ENCODE data around the gene CCDC50. TPM values are rescaled to one million over a fixed set of nuclear protein-coding genes. Genes with fewer than 3 reads are reported as not detected.

Gene CCDC50
- total and polyA plus RNA-seq, 4 donors, result 23.4 to 119 (median 40.4) TPM

DNA sequence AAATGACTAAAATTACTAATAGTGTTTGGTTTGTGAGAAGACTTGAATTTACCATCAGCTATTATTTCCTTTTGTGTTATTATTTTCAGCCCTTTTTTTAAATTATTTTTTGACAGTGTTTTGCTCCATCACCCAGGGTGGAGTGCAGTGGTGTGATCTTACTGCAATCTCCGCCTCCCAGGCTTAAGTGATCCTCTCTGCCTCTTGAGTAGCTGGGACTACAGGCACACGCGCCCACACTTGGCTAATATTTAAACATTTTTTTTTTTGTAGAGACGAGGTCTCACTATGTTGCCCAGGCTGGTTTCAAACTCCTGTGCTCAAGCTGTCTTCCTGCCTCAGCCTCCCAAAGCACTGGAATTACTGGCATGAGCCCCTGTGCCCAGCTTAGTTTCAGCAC, 32.8 kb downstream of the CCDC50 start:
- 65 to 83% methylated on average over 4 of the region's 4 CpGs for WGBS, 2 donors
- Histone ChIP-seq H3K36me3 (ENCODE audit: control insufficient read depth in 4 of 4, insufficient read depth in 4 of 4, low read length in 4 of 4) (peaks cover 6 to 53% (median 32%) of the 10 kb centered on the region in 4 donors), H3K27me3 (ENCODE audit: control insufficient read depth in 3 of 3, insufficient read depth in 3 of 3, low read length in 2 of 3) (no peaks in the 10 kb centered on the region), H3K27ac (ENCODE audit: low read depth in 1 of 2, low read length in 1 of 2) (no peak overlapping the region), H3K4me3 (no peak overlapping the region), H3K9ac (ENCODE audit: insufficient read depth in 1 of 2, low read length in 2 of 2) (no peak overlapping the region), H3K9me3 (ENCODE audit: control insufficient read depth in 4 of 4, insufficient read depth in 3 of 4, low read length in 3 of 4) (no peaks in the 10 kb centered on the region), H3K4me1 (ENCODE audit: control insufficient read depth in 5 of 5, insufficient read depth in 5 of 5, low read length in 5 of 5) (peaks cover 0 to 14% (median 2%) of the 10 kb centered on the region in 5 donors)
- TF ChIP-seq, protein P1, sequence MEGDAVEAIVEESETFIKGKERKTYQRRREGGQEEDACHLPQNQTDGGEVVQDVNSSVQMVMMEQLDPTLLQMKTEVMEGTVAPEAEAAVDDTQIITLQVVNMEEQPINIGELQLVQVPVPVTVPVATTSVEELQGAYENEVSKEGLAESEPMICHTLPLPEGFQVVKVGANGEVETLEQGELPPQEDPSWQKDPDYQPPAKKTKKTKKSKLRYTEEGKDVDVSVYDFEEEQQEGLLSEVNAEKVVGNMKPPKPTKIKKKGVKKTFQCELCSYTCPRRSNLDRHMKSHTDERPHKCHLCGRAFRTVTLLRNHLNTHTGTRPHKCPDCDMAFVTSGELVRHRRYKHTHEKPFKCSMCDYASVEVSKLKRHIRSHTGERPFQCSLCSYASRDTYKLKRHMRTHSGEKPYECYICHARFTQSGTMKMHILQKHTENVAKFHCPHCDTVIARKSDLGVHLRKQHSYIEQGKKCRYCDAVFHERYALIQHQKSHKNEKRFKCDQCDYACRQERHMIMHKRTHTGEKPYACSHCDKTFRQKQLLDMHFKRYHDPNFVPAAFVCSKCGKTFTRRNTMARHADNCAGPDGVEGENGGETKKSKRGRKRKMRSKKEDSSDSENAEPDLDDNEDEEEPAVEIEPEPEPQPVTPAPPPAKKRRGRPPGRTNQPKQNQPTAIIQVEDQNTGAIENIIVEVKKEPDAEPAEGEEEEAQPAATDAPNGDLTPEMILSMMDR (IDR thresholded peaks at IDR 0.05; ENCODE audit: control extremely low read depth, extremely low read depth), result no peak
- DNase-seq (no peak), ATAC-seq (ENCODE audit: insufficient read depth, low FRiP score) (no peak)

DNA sequence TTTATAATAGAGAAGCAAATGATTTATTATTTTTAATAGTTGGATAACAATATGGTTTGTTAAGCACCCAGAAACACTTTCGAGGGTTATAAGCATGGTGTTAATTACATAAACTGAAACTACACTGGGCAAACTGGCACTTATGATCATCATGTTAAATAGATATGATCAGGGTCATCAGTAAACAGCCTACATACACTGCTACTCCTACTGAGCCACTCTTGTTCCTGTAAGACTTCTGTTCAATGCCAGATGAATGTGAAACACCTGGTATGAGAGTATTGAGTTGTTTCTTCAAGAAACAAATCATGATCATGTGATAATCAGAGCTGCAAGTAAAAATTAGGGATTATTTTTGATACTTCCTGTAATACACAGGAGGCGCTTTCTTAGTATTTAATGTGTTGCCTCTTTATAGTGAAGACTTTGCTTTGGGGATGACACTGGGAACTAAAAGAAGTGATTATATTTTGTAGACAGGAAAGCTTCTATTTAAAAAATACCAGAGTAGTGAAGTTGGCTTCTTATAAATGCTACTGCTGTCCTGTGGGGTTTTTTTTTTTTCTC, 33.4 kb downstream of the CCDC50 start:
- no peak for DNase-seq
- H3K9me3 ChIP-seq (ENCODE audit: control insufficient read depth in 4 of 4, insufficient read depth in 3 of 4, low read length in 3 of 4), result no peaks in the 10 kb centered on the region
- H3K36me3 ChIP-seq (ENCODE audit: control insufficient read depth in 4 of 4, insufficient read depth in 4 of 4, low read length in 4 of 4), result peaks cover 6 to 52% (median 32%) of the 10 kb centered on the region in 4 donors
- H3K4me1 ChIP-seq (ENCODE audit: control insufficient read depth in 5 of 5, insufficient read depth in 5 of 5, low read length in 5 of 5), result peaks cover 0 to 12% (median 0%) of the 10 kb centered on the region in 5 donors
- no peak overlapping the region for H3K9ac ChIP-seq (ENCODE audit: insufficient read depth in 1 of 2, low read length in 2 of 2)
- TF ChIP-seq, protein P1 (IDR thresholded peaks at IDR 0.05; ENCODE audit: control extremely low read depth, extremely low read depth), result no peak
- no peak overlapping the region for H3K4me3 ChIP-seq
- WGBS, 2 donors, result 84 to 95% methylated on average over 2 of the region's 2 CpGs
- H3K27me3 ChIP-seq (ENCODE audit: control insufficient read depth in 3 of 3, insufficient read depth in 3 of 3, low read length in 2 of 3), result no peaks in the 10 kb centered on the region
- H3K27ac ChIP-seq (ENCODE audit: low read depth in 1 of 2, low read length in 1 of 2), result no peak overlapping the region
- no peak for ATAC-seq (ENCODE audit: insufficient read depth, low FRiP score)

- no peak for ATAC-seq (ENCODE audit: insufficient read depth, low FRiP score)
- WGBS, 2 donors, result 77 to 98% methylated on average over 4 of the region's 4 CpGs
Observed at GRCh38 chr3:191363221-191363620, 34.0 kb downstream of the CCDC50 start.

More at GRCh38 chr3:191363221-191363620, 34.0 kb downstream of the CCDC50 start:
- DNase-seq, result no peak
- Histone ChIP-seq H3K27ac (ENCODE audit: low read depth in 1 of 2, low read length in 1 of 2) (no peak overlapping the region), H3K9me3 (ENCODE audit: control insufficient read depth in 4 of 4, insufficient read depth in 3 of 4, low read length in 3 of 4) (no peaks in the 10 kb centered on the region), H3K4me3 (no peak overlapping the region), H3K36me3 (ENCODE audit: control insufficient read depth in 4 of 4, insufficient read depth in 4 of 4, low read length in 4 of 4) (peaks cover 6 to 49% (median 29%) of the 10 kb centered on the region in 4 donors), H3K27me3 (ENCODE audit: control insufficient read depth in 3 of 3, insufficient read depth in 3 of 3, low read length in 2 of 3) (no peaks in the 10 kb centered on the region), H3K4me1 (ENCODE audit: control insufficient read depth in 5 of 5, insufficient read depth in 5 of 5, low read length in 5 of 5) (peaks cover 0 to 12% (median 0%) of the 10 kb centered on the region in 5 donors), H3K9ac (ENCODE audit: insufficient read depth in 1 of 2, low read length in 2 of 2) (no peak overlapping the region)
- TF ChIP-seq, protein P1 (IDR thresholded peaks at IDR 0.05; ENCODE audit: control extremely low read depth, extremely low read depth), result no peak

Measured in lung (tissue), 12 donors.